Activated CD4-positive, alpha-beta memory T cell treated with anti-CD3 and anti-CD28 coated beads for 36 hours (primary cell): ENCODE measurements around the gene TIAM1. TPM values are rescaled to one million over a fixed set of nuclear protein-coding genes. Genes with fewer than 3 reads are reported as not detected.

ENCODE experiments used
- CTCF ChIA-PET: fragments of 350-600 bp; sonication (Branson Sonifier 250); formaldehyde crosslinking; loops from one replicate; lab custom pipeline; 2021; ENCODE audit warnings: antibody characterized with exemption, inconsistent platforms; lab: Charles Lee
- POLR2A ChIA-PET: fragments of 350-600 bp; sonication (Branson Sonifier 250); formaldehyde crosslinking; loops from one replicate; lab custom pipeline; 2021; ENCODE audit warnings: antibody characterized with exemption; lab: Charles Lee
- DNase-seq: peaks from one replicate; pipeline ENCODE4 v3.0.0-alpha.2; 2020
- H3K27ac Mint-ChIP-seq: one replicate; pipeline ENCODE4 v1.8.0; 2021; ENCODE audit warnings: mixed read lengths
- H3K27me3 Mint-ChIP-seq: one replicate; pipeline ENCODE4 v1.8.0; 2021; ENCODE audit warnings: mixed read lengths
- H3K36me3 Mint-ChIP-seq: one replicate; pipeline ENCODE4 v1.8.0; 2021; ENCODE audit warnings: mixed read lengths
- H3K4me1 Mint-ChIP-seq: one replicate; pipeline ENCODE4 v1.8.0; 2021; ENCODE audit warnings: low read depth, mixed read lengths
- H3K4me3 Mint-ChIP-seq: one replicate; pipeline ENCODE4 v1.8.0; 2021; ENCODE audit warnings: mild to moderate bottlenecking, mixed read lengths
- H3K9me3 Mint-ChIP-seq: one replicate; pipeline ENCODE4 v1.8.0; 2021; ENCODE audit warnings: mixed read lengths
- intact Hi-C: fragments of 100-400 bp; cut with micrococcal nuclease; formaldehyde crosslinking; loops from one replicate; pipeline ENCODE4 v1.15.1; 2023
- total RNA-seq, 2 experiments: library from RNA; stranded (reverse); gene quantifications; one replicate each; pipeline ENCODE4 v1.2.3, GENCODE V29; 2021

Gene TIAM1
- total RNA-seq, 2 experiments from 2014 or later = 74.8 to 74.9 TPM

GRCh38 chr21:31218830-31219608, 125.0 kb downstream of the TIAM1 start:
- H3K4me3 Mint-ChIP-seq = no peak overlapping the region
- H3K36me3 Mint-ChIP-seq = peaks cover 30% of the 10 kb centered on the region
- CTCF ChIA-PET = no interaction called here
- POLR2A ChIA-PET = no interaction called here
- H3K9me3 Mint-ChIP-seq = no peaks in the 10 kb centered on the region
- peak; percentile 25 for DNase-seq
- no peak overlapping the region for H3K27ac Mint-ChIP-seq
- intact Hi-C loops = no loop called here
- H3K27me3 Mint-ChIP-seq = no peaks in the 10 kb centered on the region
- H3K4me1 Mint-ChIP-seq = peaks cover 12% of the 10 kb centered on the region

GRCh38 chr21:31216206-31216605, 127.9 kb downstream of the TIAM1 start:
- no peak for DNase-seq
- Mint-ChIP-seq H3K4me3 (no peak overlapping the region), H3K9me3 (no peaks in the 10 kb centered on the region), H3K27ac (no peak overlapping the region), H3K4me1 (peaks cover 12% of the 10 kb centered on the region), H3K27me3 (no peaks in the 10 kb centered on the region), H3K36me3 (peaks cover 22% of the 10 kb centered on the region)
- CTCF ChIA-PET = interaction anchor here (0.9 to 1.2 kb wide), 2 partner anchors 14 to 365 kb away, joined by 3 read pairs; no protein-coding TSS in a partner anchor
- POLR2A ChIA-PET = no interaction called here
- intact Hi-C loops = no loop called here

GRCh38 chr21:31213787-31214186, 130.3 kb downstream of the TIAM1 start:
- no peak overlapping the region for H3K27ac Mint-ChIP-seq
- POLR2A ChIA-PET = no interaction called here
- no peaks in the 10 kb centered on the region for H3K27me3 Mint-ChIP-seq
- CTCF ChIA-PET = interaction anchor here (0.7 to 2.3 kb wide), 6 partner anchors 15 to 390 kb away, joined by 3 to 14 read pairs (median 4); no protein-coding TSS in a partner anchor
- H3K4me3 Mint-ChIP-seq = no peak overlapping the region
- no peaks in the 10 kb centered on the region for H3K9me3 Mint-ChIP-seq
- DNase-seq = no peak
- intact Hi-C loops = no loop called here
- H3K4me1 Mint-ChIP-seq = no peaks in the 10 kb centered on the region
- H3K36me3 Mint-ChIP-seq = peaks cover 28% of the 10 kb centered on the region

- Mint-ChIP-seq H3K4me3 (no peak overlapping the region), H3K4me1 (peaks cover 4% of the 10 kb centered on the region), H3K27me3 (no peaks in the 10 kb centered on the region), H3K36me3 (peaks cover 37% of the 10 kb centered on the region), H3K9me3 (no peaks in the 10 kb centered on the region), H3K27ac (no peak overlapping the region)
- CTCF ChIA-PET = no interaction called here
- POLR2A ChIA-PET = no interaction called here
- no peak for DNase-seq
- intact Hi-C loops = no loop called here
Measured at GRCh38 chr21:31211836-31212235, 132.2 kb downstream of the TIAM1 start.

- intact Hi-C loops = no loop called here
Measured at GRCh38 chr21:31205412-31205811, 138.6 kb downstream of the TIAM1 start.

GRCh38 chr21:31204801-31205200, 139.3 kb downstream of the TIAM1 start:
- Mint-ChIP-seq H3K27ac (no peak overlapping the region), H3K36me3 (peaks cover 27% of the 10 kb centered on the region), H3K9me3 (no peaks in the 10 kb centered on the region), H3K27me3 (no peaks in the 10 kb centered on the region), H3K4me3 (no peak overlapping the region), H3K4me1 (peaks cover 9% of the 10 kb centered on the region)
- no peak for DNase-seq
- intact Hi-C loops = no loop called here
- POLR2A ChIA-PET = no interaction called here
- CTCF ChIA-PET = no interaction called here

More at GRCh38 chr21:31205412-31205811, 138.6 kb downstream of the TIAM1 start:
- ChIA-PET POLR2A (no interaction called here), CTCF (no interaction called here)
- Mint-ChIP-seq H3K4me3 (no peak overlapping the region), H3K27ac (no peak overlapping the region), H3K4me1 (peaks cover 9% of the 10 kb centered on the region), H3K9me3 (no peaks in the 10 kb centered on the region), H3K36me3 (peaks cover 27% of the 10 kb centered on the region), H3K27me3 (no peaks in the 10 kb centered on the region)
- no peak for DNase-seq

- no peaks in the 10 kb centered on the region for H3K27me3 Mint-ChIP-seq
- intact Hi-C loops = no loop called here
- H3K9me3 Mint-ChIP-seq = no peaks in the 10 kb centered on the region
- DNase-seq = no peak
- no peak overlapping the region for H3K4me3 Mint-ChIP-seq
- H3K27ac Mint-ChIP-seq = no peak overlapping the region
- ChIA-PET CTCF (interaction anchor here (2.2 kb wide), 1 partner anchor 377 kb away, joined by 24 read pairs; no protein-coding TSS in a partner anchor), POLR2A (no interaction called here)
- H3K36me3 Mint-ChIP-seq = peaks cover 18% of the 10 kb centered on the region
- H3K4me1 Mint-ChIP-seq = peaks cover 10% of the 10 kb centered on the region
Measured at GRCh38 chr21:31203431-31204054, 140.5 kb downstream of the TIAM1 start.

- peaks cover 16% of the 10 kb centered on the region for H3K4me1 Mint-ChIP-seq
- intact Hi-C loops = no loop called here
Measured at GRCh38 chr21:31201548-31201947, 142.5 kb downstream of the TIAM1 start.

GRCh38 chr21:31201144-31201543, 142.9 kb downstream of the TIAM1 start:
- H3K9me3 Mint-ChIP-seq = no peaks in the 10 kb centered on the region
- H3K27ac Mint-ChIP-seq = no peak overlapping the region
- H3K36me3 Mint-ChIP-seq = peaks cover 10% of the 10 kb centered on the region
- ChIA-PET CTCF (interaction anchor here (1.3 to 5.0 kb wide), 2 partner anchors 380 to 404 kb away, joined by 7 to 78 read pairs; no protein-coding TSS in a partner anchor), POLR2A (no interaction called here)
- H3K27me3 Mint-ChIP-seq = no peaks in the 10 kb centered on the region
- H3K4me3 Mint-ChIP-seq = no peak overlapping the region
- intact Hi-C loops = no loop called here
- peaks cover 19% of the 10 kb centered on the region for H3K4me1 Mint-ChIP-seq
- DNase-seq = no peak

More at GRCh38 chr21:31201548-31201947, 142.5 kb downstream of the TIAM1 start:
- H3K9me3 Mint-ChIP-seq = no peaks in the 10 kb centered on the region
- H3K4me3 Mint-ChIP-seq = no peak overlapping the region
- peak overlapping the region; percentile 13 for H3K27ac Mint-ChIP-seq
- no peak for DNase-seq
- POLR2A ChIA-PET = no interaction called here
- H3K36me3 Mint-ChIP-seq = peaks cover 10% of the 10 kb centered on the region
- H3K27me3 Mint-ChIP-seq = no peaks in the 10 kb centered on the region
- CTCF ChIA-PET = interaction anchor here (0.9 to 2.2 kb wide), 4 partner anchors 27 to 403 kb away, joined by 3 to 24 read pairs (median 6); no protein-coding TSS in a partner anchor

GRCh38 chr21:31198575-31198974, 145.5 kb downstream of the TIAM1 start:
- H3K4me1 Mint-ChIP-seq = peaks cover 44% of the 10 kb centered on the region
- DNase-seq = no peak
- H3K36me3 Mint-ChIP-seq = peaks cover 16% of the 10 kb centered on the region
- POLR2A ChIA-PET = no interaction called here
- no peak overlapping the region for H3K27ac Mint-ChIP-seq
- H3K9me3 Mint-ChIP-seq = no peaks in the 10 kb centered on the region
- CTCF ChIA-PET = interaction anchor here (0.6 to 6.4 kb wide), 21 partner anchors 7 to 513 kb away, joined by 3 to 78 read pairs (median 3); no protein-coding TSS in a partner anchor
- H3K4me3 Mint-ChIP-seq = no peak overlapping the region
- intact Hi-C loops = loop anchor here (1.0 kb wide), 2 partner anchors 382 to 406 kb away; no protein-coding TSS in a partner anchor
- H3K27me3 Mint-ChIP-seq = no peaks in the 10 kb centered on the region

GRCh38 chr21:31196724-31197123, 147.3 kb downstream of the TIAM1 start:
- intact Hi-C loops = no loop called here
- ChIA-PET POLR2A (interaction anchor here (2.9 kb wide), 1 partner anchor 158 kb away, joined by 10 read pairs; no protein-coding TSS in a partner anchor), CTCF (interaction anchor here (5.0 to 6.4 kb wide), 2 partner anchors 14 to 385 kb away, joined by 50 to 78 read pairs; no protein-coding TSS in a partner anchor)
- no peak for DNase-seq
- Mint-ChIP-seq H3K9me3 (no peaks in the 10 kb centered on the region), H3K36me3 (peaks cover 30% of the 10 kb centered on the region), H3K27me3 (no peaks in the 10 kb centered on the region), H3K4me1 (peaks cover 59% of the 10 kb centered on the region), H3K4me3 (no peak overlapping the region), H3K27ac (no peak overlapping the region)
